ENCODE results near the gene CAMTA2.

CAMTA2 gene

GRCh38 chr17:4946312-4946976 is 41.0 kb downstream of the CAMTA2 start:
- DNase-seq = no peak

- DNase-seq = no peak
These were observed 41.6 kb downstream of the CAMTA2 start for GRCh38 chr17:4945944-4946280.

GRCh38 chr17:4945176-4945943 is 42.1 kb downstream of the CAMTA2 start:
- no peak for DNase-seq

DNA sequence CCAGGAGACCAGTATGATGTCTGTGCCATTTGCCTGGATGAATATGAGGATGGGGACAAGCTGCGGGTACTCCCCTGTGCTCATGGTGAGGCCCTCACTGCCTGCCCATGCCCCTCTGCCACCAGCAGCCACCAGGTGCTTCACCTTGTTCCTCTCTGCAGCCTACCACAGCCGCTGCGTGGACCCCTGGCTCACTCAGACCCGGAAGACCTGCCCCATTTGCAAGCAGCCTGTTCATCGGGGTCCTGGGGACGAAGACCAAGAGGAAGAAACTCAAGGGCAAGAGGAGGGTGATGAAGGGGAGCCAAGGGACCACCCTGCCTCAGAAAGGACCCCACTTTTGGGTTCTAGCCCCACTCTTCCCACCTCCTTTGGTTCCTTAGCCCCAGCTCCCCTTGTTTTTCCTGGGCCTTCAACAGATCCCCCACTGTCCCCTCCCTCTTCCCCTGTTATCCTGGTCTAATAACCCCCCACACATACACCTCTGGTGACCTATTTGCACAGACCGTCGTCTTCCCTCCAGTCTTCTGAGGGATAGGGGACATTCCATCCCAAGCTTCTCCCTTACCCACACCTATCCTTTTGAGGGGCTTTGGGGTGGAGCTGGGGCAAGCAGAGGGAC is 42.8 kb downstream of the CAMTA2 start:
- DNase-seq = no peak

DNA sequence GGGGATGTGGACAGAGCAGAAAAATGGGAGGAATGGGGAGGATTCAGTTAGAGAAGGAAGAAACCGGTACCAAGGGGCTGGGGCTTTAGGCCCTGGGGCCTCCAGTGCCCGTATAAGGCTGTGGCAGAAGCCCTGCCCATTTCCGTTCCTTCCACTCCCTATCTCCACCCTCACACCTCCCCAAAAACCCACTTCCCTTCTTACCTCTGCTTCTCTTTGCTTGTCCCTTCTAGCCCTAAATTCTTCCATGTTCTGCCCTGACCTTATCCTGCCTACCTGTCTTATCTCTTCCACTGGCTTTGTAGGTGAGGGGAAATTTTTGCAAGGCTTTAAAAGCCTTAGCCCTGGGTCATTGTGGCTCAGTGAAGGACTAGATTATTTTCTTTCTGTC is 43.3 kb downstream of the CAMTA2 start:
- no peak for DNase-seq

- no peak for DNase-seq
These were observed 44.5 kb downstream of the CAMTA2 start for GRCh38 chr17:4942760-4943508.

DNA sequence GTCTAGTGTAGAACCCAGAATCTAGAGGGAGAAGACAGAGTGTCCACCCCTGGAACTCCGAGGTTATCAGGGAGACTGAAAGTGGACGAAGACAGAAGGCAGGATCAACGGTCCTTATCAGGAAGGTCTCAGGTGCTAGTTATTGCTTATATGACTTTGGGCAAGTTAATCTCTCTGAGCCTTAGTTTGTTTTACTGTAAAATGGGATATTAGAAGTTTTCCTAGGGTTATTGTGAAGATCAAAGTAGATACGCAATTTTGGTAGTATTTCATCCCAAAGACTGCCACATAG is 46.2 kb downstream of the CAMTA2 start:
- DNase-seq = no peak

GRCh38 chr17:4940555-4941318 is 46.7 kb downstream of the CAMTA2 start:
- DNase-seq = no peak

GRCh38 chr17:4939796-4940554 is 47.5 kb downstream of the CAMTA2 start, which contains the start of the genes RNF167 and SLC25A11:
Gene RNF167 (plus strand): TSS chr17:4940268. CDS start chr17:4940910, 642 bp downstream.
Gene SLC25A11 (minus strand): TSS chr17:4940046. CDS start chr17:4939910, 136 bp downstream.
- peak; percentile 97 for DNase-seq

DNA sequence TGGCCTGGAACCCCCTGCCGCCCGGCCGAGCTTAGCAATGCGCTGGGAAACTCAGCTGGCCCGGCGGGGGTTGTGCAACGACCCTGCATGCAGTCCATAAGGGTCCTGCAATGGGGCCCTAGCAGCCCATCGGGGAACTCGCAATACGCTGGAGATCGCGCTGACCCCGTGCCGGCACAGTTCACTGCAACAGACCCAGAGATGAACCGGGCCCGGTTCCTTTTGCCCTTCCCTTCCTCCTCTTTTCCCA is 48.0 kb downstream of the CAMTA2 start:
- no peak for DNase-seq

DNA sequence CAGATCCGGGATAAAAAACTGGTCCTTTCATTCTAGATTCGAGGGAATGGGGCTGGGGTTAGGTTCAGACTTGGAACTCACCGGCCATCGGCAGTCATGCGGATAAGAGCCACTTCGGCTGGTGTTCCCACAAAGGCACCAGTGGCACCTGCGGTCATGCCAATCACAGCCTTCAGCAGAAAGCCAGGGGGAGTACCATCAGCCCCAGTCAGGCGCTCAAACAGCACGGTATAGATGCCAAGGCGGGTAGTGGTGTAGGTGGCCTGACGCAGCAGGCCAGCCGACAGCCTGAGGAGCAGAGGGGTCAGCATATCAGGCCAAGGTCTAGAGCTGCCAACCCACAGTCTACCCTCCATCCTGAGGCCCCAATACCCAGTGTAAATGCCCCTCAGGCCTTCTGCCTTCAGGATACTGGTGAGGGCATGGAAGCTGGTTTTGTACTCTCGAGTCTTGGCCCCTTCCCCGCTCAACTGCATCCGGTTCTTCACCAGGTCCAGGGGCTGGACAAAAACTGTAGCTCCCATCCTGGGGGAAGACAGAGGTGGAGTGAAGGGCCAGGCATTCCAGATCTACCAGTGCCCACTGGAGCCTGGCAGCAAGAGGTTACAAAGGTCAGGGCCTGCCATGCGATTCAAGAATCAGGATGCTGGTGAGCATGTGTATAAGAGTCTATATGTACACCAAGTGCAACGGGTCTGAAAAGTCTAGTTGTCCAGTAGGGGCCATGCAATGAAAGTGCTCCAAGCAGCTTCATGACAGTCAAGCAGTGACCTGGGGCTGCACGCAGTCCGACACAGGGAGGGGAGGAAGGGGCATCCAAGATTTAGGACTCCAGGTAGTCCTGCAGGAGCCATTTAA is 48.6 kb downstream of the CAMTA2 start:
- DNase-seq = no peak

DNA sequence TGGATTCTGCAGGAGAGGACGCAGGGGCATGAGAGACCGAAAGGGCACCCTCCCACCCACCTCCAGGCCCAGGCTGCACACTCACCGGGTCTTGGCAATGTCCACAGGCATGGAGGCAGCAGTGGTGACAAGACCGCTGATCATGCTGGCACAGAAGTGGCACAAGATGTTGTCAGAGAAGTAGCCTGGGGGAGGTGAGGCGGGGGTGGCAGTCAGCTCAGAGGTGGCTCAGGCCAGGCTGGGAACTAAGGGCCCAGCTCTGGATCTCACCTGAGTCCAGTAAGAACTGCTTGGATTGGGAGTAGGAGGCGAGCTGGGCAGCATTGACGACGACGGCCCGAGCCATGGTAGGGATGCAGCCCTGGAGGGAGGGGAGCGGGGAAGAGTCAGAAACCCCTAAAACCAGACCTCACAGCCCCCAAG is 49.4 kb downstream of the CAMTA2 start:
- no peak for DNase-seq

DNA sequence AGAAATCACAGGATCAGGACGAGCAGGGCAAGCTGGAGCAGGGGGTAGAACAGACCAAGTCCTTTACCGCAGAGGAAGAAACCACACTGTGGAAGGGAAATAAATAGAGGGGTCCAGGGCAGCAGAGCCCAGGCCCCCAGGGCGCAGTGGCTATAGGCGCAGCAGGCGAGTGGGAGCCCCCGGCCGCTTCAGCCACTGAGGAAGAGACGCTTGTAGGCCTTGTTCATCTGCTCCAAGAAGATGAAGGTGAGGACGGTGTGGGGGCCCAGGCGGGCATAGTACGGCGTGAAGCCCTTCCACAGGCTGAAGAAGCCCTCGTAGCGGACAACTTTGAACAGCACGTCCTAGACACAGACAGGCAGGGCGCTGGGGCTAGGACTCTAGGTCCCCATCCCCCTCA is 49.9 kb downstream of the CAMTA2 start:
- no peak for DNase-seq

DNA sequence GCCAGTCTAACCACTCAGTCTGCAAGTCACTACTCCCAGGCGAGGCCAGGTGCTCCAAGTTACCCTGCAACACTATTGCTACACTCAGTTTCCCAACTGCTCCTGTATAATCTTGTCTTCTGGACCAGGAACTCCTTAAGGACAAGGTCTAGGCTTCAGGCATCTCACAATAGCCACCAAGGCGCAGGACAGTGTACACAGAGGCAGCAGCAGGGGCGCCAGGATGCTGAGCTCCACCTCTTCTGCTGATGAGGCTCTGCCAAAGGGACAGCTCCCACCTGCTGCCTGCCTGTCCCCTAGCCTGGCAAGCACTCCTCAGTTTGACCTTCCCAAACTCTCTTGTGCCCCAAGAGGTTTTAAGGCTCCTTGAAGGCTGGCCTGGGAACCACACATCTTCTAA is 51.0 kb downstream of the CAMTA2 start:
- DNase-seq = no peak

GRCh38 chr17:4935650-4936049 is 51.8 kb downstream of the CAMTA2 start:
- DNase-seq = no peak

- DNase-seq = no peak
These were observed 53.1 kb downstream of the CAMTA2 start for GRCh38 chr17:4934173-4934979.

DNA sequence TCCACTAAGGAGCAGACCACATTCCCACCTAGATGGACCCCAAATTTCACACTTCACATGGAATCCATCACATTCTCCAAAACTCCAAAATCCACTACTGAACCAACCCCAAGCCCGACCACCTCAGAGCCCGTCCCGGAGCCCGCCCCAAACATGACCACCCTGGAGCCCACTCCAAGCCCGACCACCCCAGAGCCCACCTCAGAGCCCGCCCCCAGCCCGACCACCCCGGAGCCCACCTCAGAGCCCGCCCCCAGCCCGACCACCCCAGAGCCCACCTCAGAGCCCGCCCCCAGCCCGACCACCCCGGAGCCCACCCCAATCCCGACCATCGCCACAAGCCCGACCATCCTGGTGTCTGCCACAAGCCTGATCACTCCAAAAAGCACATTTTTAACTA is 53.8 kb downstream of the CAMTA2 start:
- DNase-seq = no peak

GRCh38 chr17:4932756-4933155 is 54.7 kb downstream of the CAMTA2 start:
- no peak for DNase-seq

- DNase-seq = no peak
These were observed 55.5 kb downstream of the CAMTA2 start, which contains the start of gene GP1BA for GRCh38 chr17:4931963-4932362. Gene GP1BA (plus strand): TSS chr17:4932277. CDS start chr17:4932605, 328 bp downstream.

DNA sequence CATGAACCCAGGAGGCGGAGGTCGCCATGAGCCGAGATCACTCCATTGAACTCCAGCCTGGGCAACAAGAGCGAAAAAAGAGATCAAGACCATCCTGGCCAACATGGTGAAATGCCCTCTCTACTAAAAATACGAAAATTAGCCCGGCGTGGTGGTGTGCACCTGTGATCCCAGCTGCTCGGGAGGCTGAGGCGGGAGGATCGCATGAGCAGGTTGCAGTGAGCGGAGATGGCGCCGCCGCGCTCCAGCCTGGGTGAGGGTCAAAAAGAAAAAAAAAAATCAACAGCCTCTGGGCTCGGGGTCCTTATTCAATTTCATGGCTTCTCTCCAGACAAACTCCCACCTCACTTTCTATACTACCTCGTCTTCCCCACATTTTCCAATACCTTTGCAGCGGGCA is 58.6 kb downstream of the CAMTA2 start:
- DNase-seq = no peak
